ENCODE results near the gene CERS6. TPM values are rescaled to one million over a fixed set of nuclear protein-coding genes. Genes with fewer than 3 reads are reported as not detected.

Gene CERS6
- total RNA-seq, 3 donors from 2014 or later = 36.4 to 46.4 (median 44.8) TPM

- Histone ChIP-seq H3K4me3 (no peak overlapping the region), H3K9me3 (no peaks in the 10 kb centered on the region), H3K36me3 (no peaks in the 10 kb centered on the region), H3K27me3 (no peaks in the 10 kb centered on the region), H3K4me1 (no peaks in the 10 kb centered on the region), H3K27ac (peak overlapping the region; percentile 75 to 78)
- intact Hi-C loops (cut with DNase I; ENCODE audit: low total_unique reads) = no loop called here
- DNase-seq (ENCODE audit: low spot score in 2 of 2) = no peak
- TF ChIP-seq CTCF (IDR thresholded peaks at IDR 0.05) (no peak), POLR2A (IDR thresholded peaks at IDR 0.05) (no peak), POLR2AphosphoS5 (IDR thresholded peaks at IDR 0.05) (no peak)
These were observed 345.4 kb downstream of the CERS6 start for GRCh38 chr2:168801471-168801870.

GRCh38 chr2:168801961-168802858, 346.1 kb downstream of the CERS6 start, which contains the start of gene NOSTRIN:
NOSTRIN (plus strand) TSS chr2:168802637; CDS start chr2:168802647, 10 bp downstream.
- H3K4me3 ChIP-seq = peak within 1 kb of the TSS; percentile 20 to 40 (median 29)
- no peaks in the 10 kb centered on the region for H3K27me3 ChIP-seq
- intact Hi-C loops (cut with DNase I; ENCODE audit: low total_unique reads) = no loop called here
- peak within 1 kb of the TSS; percentile 75 to 78 for H3K27ac ChIP-seq
- H3K9me3 ChIP-seq = no peaks in the 10 kb centered on the region
- TF ChIP-seq POLR2AphosphoS5 (IDR thresholded peaks at IDR 0.05) (peak in 1 of 3 donors; percentile 53), CTCF (IDR thresholded peaks at IDR 0.05) (no peak), POLR2A (IDR thresholded peaks at IDR 0.05) (no peak)
- H3K36me3 ChIP-seq = no peaks in the 10 kb centered on the region
- DNase-seq (ENCODE audit: low spot score in 2 of 2) = peak; percentile 19 to 51
- no peaks in the 10 kb centered on the region for H3K4me1 ChIP-seq

DNA sequence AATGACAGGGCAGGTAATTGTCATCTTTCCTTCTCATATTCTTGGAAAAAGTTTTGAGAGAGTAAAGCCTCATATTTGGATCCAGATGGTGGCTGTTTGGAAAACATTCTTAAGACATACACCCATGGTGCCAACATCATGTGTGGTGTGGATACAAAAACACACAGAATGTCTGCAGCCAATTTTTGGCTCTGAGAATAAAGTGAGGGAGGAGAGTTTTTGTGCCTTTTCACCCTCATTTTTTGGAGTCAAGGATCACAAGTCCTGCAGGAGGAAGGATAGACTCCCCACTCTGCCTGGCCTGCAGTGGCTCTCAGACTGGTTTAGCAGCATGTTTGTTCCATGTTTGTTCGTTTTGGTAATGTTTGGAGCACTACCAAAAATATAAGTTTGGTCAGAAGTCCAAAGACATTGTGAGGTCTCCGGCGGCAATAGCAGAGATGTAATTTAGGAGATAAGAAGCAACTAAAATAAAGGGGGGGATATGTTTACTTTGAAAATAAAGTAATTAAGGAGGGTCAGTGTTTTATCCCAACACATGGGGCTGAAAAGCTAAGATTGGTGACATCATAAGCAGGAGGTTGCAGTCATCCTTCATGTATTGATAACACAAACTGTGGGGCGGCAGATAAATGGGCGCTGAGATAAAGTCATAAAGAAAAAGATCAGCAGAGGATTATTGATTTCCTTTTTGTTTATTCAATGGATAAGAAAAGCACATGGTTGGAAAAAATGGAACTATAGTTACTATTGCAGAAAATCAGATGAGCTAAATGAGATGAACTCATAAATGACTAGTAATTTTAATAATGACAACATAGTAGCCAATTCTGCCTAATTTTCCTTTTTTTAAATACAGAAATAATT, 347.0 kb downstream of the CERS6 start:
- intact Hi-C loops (cut with DNase I; ENCODE audit: low total_unique reads) = no loop called here
- TF ChIP-seq CTCF (IDR thresholded peaks at IDR 0.05) (no peak), POLR2A (IDR thresholded peaks at IDR 0.05) (no peak), POLR2AphosphoS5 (IDR thresholded peaks at IDR 0.05) (peak in 1 of 3 donors; percentile 16)
- no peak for DNase-seq (ENCODE audit: low spot score in 2 of 2)
- peak overlapping the region; percentile 20 to 40 (median 29) for H3K4me3 ChIP-seq
- peak overlapping the region; percentile 75 to 78 for H3K27ac ChIP-seq
- no peaks in the 10 kb centered on the region for H3K4me1 ChIP-seq
- H3K36me3 ChIP-seq = no peaks in the 10 kb centered on the region
- no peaks in the 10 kb centered on the region for H3K9me3 ChIP-seq
- H3K27me3 ChIP-seq = no peaks in the 10 kb centered on the region

DNA sequence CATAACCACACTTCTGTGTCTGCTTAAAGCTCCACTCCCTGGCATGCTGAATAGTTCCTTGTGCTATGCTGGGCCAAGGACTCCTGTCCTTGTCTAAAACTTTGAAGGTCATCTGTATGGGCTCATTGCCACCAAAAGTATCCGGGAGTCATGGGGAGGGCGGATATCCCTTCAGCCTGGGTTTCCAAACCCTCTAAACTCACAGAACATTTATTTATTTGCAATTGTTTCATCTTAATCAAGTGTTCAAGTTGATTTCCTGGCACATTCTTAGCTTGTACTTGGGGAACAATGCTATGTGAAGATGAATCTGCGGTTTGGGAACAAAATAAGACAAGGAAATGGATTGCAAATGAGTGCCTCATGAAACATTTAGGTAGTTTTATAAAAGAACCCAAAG, 348.1 kb downstream of the CERS6 start:
- DNase-seq (ENCODE audit: low spot score in 2 of 2) = no peak
- H3K27me3 ChIP-seq = no peaks in the 10 kb centered on the region
- TF ChIP-seq POLR2A (IDR thresholded peaks at IDR 0.05) (no peak), CTCF (IDR thresholded peaks at IDR 0.05) (no peak), POLR2AphosphoS5 (IDR thresholded peaks at IDR 0.05) (no peak)
- peak overlapping the region; percentile 28 to 75 for H3K27ac ChIP-seq
- H3K9me3 ChIP-seq = no peaks in the 10 kb centered on the region
- no peaks in the 10 kb centered on the region for H3K4me1 ChIP-seq
- H3K4me3 ChIP-seq = peak overlapping the region in 1 of 3 donors; percentile 40
- intact Hi-C loops (cut with DNase I; ENCODE audit: low total_unique reads) = no loop called here
- no peaks in the 10 kb centered on the region for H3K36me3 ChIP-seq

Measured in breast epithelium (tissue), 4 donors.